Body of pancreas (tissue), 4 donors: ENCODE data around the gene TEX29. TPM values are rescaled to one million over a fixed set of nuclear protein-coding genes. Genes with fewer than 3 reads are reported as not detected.

Experiments used
- ATAC-seq: fragments of 150-250 bp; one replicate; pipeline ENCODE4 v1.9.1; 2016
- DNase-seq, 4 donors: peaks; one replicate each; pipeline ENCODE4 v3.0.0-alpha.2; 2019
- H3K27ac ChIP-seq, 4 donors: fragments of 200-600 bp; sonication (generic); 1 replicate in 3 of 4; 2 replicates in 1 of 4; pipeline versions ENCODE4 v1.5.1 to v1.6.1; 2016 to 2019; ENCODE audit warnings: mild to moderate bottlenecking in 1 of 4, mixed read lengths in 1 of 4, moderate library complexity in 1 of 4
- H3K27me3 ChIP-seq, 2 donors: fragments of 200-600 bp; sonication (generic); one replicate each; pipeline ENCODE4 v1.6.0; 2016; ENCODE audit warnings: mild to moderate bottlenecking in 1 of 2
- H3K36me3 ChIP-seq, 2 donors: fragments of 200-600 bp; sonication (generic); replicated peaks in 1 of 2; 2 replicates each; pipeline ENCODE4 v1.5.1; 2016; ENCODE audit warnings: low read depth in 2 of 2; ENCODE audit not compliant: insufficient read depth in 1 of 2
- H3K4me1 ChIP-seq: fragments of 200-600 bp; sonication (generic); one replicate; pipeline ENCODE4 v1.6.0; 2016
- H3K4me3 ChIP-seq, 2 donors: fragments of 200-600 bp; sonication (generic); 1 replicate in 1 of 2; 2 replicates in 1 of 2; pipeline ENCODE4 v1.5.1; 2016 to 2019
- H3K9me3 ChIP-seq, 3 donors: fragments of 200-600 bp; sonication (generic); 1 replicate in 2 of 3; 2 replicates in 1 of 3; pipeline ENCODE4 v1.5.1; 2016
- CTCF ChIP-seq, 7 experiments: fragments of 450-650 bp in 4 of 7; fragments of 200-600 bp in 3 of 7; sonication (generic) in 3 of 7; IDR thresholded peaks; one replicate each; pipeline ENCODE4 v1.5.1; 2016 to 2019; ENCODE audit warnings: antibody characterized with exemption in 7 of 7
- POLR2A ChIP-seq, 3 donors: fragments of 450-650 bp; IDR thresholded peaks; one replicate each; pipeline ENCODE4 v1.6.1; 2016; ENCODE audit warnings: antibody characterized with exemption in 3 of 3, mild to moderate bottlenecking in 2 of 3
- WGBS, 2 donors: methylation state at CpG; one replicate each; pipeline ENCODE4 v1.1.5; 2017; 5-methylcytosine and 5-hydroxymethylcytosine counted together
- intact Hi-C: fragments of 100-400 bp; cut with DNase I; formaldehyde crosslinking; loops from one replicate; pipeline ENCODE4 v1.15.1; 2023
- total RNA-seq, 2 donors: library from RNA; depleted of rRNA; stranded (reverse); fragments of >200 nt; gene quantifications; one replicate each; pipeline ENCODE4 v1.1.0, GENCODE V29; 2016

Gene TEX29
- total RNA-seq, 2 donors from 2014 or later = not detected

- 65 to 68% methylated on average over 13 to 18 of the region's 18 CpGs for whole genome bisulfite sequencing, 2 donors
- TF ChIP-seq POLR2A (IDR thresholded peaks at IDR 0.05) = no peak
- TF ChIP-seq CTCF (IDR thresholded peaks at IDR 0.05) = no peak
- intact Hi-C loops = no loop called here
- ATAC-seq (no peak), DNase-seq (no peak)
- no peak overlapping the region for H3K27ac ChIP-seq
- H3K27me3 ChIP-seq = no peaks in the 10 kb centered on the region
- no peaks in the 10 kb centered on the region for H3K9me3 ChIP-seq
- no peaks in the 10 kb centered on the region for H3K4me1 ChIP-seq
- H3K36me3 ChIP-seq = no peaks in the 10 kb centered on the region
- H3K4me3 ChIP-seq = no peak overlapping the region
Observed at GRCh38 chr13:111390522-111391270, 70.3 kb downstream of the TEX29 start.

GRCh38 chr13:111392486-111392885, 72.0 kb downstream of the TEX29 start:
- H3K36me3 ChIP-seq = no peaks in the 10 kb centered on the region
- no peak for ATAC-seq
- H3K4me1 ChIP-seq = no peaks in the 10 kb centered on the region
- no peak overlapping the region for H3K27ac ChIP-seq
- DNase-seq = no peak
- WGBS, 2 donors = 70 to 71% methylated on average over 9 of the region's 9 CpGs
- TF ChIP-seq CTCF (IDR thresholded peaks at IDR 0.05) (no peak), POLR2A (IDR thresholded peaks at IDR 0.05) (no peak)
- H3K27me3 ChIP-seq = no peaks in the 10 kb centered on the region
- no peaks in the 10 kb centered on the region for H3K9me3 ChIP-seq
- intact Hi-C loops = no loop called here
- no peak overlapping the region for H3K4me3 ChIP-seq

DNA sequence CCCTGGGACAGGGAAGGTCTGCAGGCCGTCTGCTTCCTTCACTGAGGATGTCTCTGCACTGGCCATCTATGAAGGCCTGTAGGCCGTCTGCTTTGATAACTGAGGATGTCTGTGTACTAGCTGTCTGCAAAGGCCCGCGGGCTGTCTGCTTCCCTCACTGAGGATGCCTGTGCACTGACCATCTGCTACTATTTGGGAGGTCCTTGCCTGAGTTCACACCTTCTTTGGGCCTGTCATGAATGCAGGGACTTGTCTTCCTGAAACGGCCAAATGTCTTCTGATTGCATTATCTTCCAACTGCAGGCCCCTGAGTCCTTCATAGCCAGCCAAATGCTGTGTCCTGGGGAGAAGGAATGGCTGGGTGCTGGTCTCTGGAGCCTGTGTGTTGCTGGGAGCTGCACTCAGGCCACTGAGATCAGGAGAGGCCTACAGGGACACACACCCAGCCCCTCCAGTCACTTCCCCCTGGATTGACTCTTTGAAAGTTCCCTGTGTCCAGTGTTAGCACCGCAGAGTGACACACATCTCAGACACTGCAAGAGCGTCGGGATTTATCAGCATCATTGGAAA, 72.9 kb downstream of the TEX29 start:
- Histone ChIP-seq H3K9me3 (no peaks in the 10 kb centered on the region), H3K27ac (no peak overlapping the region), H3K27me3 (no peaks in the 10 kb centered on the region), H3K36me3 (no peaks in the 10 kb centered on the region), H3K4me3 (no peak overlapping the region), H3K4me1 (no peaks in the 10 kb centered on the region)
- ATAC-seq (no peak), DNase-seq (no peak)
- 68 to 76% methylated on average over 7 to 8 of the region's 8 CpGs for WGBS, 2 donors
- TF ChIP-seq POLR2A (IDR thresholded peaks at IDR 0.05) (no peak), CTCF (IDR thresholded peaks at IDR 0.05) (no peak)
- intact Hi-C loops = no loop called here

Other genes with a start within 250 kb of the TEX29 start
- gene ARHGEF7, start 205.3 kb upstream of the TEX29 start, total RNA-seq = 10 to 100 TPM; 27.5 to 81.4 TPM